ENCODE results near the gene ZBTB11. TPM values are rescaled to one million over a fixed set of nuclear protein-coding genes. Genes with fewer than 3 reads are reported as not detected.

Gene ZBTB11
- total and polyA plus RNA-seq, 2 of the 13 experiments (the other 11 are each of a cell fraction or from before 2014, with no cell fraction given), result 5.9 to 18.1 TPM

GRCh38 chr3:101637451-101637850 lies 39.5 kb downstream of the ZBTB11 start:
- WGBS (ENCODE audit: low lambda C conversion rate), result 76% methylated on average over 10 of the region's 10 CpGs
- no peak overlapping the region for H2AFZ ChIP-seq (ENCODE audit: low read length)
- intact Hi-C loops (cut with micrococcal nuclease; ENCODE audit: unreplicated experiment), result loop anchor here (5.0 to 10.0 kb wide), 3 partner anchors 123 to 425 kb away; partner anchors contain the start of gene SENP7

More at GRCh38 chr3:101637451-101637850, 39.5 kb downstream of the ZBTB11 start:
- peaks cover 30% of the 10 kb centered on the region for H3K4me1 ChIP-seq (ENCODE audit: insufficient read depth, low read length)
- no peak for FAIRE-seq
- no peak overlapping the region; the same call in 1 of the 2 replicates for H3K4me2 ChIP-seq (ENCODE audit: low read depth, low read length)
- H3K27me3 ChIP-seq (ENCODE audit: control insufficient read depth in 1 of 2, insufficient read depth in 2 of 2, low read length in 2 of 2), result peaks cover 0 to 26% of the 10 kb centered on the region in 2 experiments; a peak in 3 of 5 replicates
- no TSS peak for BruUV-seq (replicated peaks)
- H3K27ac ChIP-seq (ENCODE audit: extremely low read length, insufficient read depth, low read length), result no peak overlapping the region
- H3K36me3 ChIP-seq (replicated peaks in 1 of 2; ENCODE audit: control insufficient read depth in 1 of 2, insufficient read depth in 2 of 2, low read length in 2 of 2), result no peaks in the 10 kb centered on the region
- TF ChIP-seq MATR3 (CRISPR knock-in tag; IDR thresholded peaks at IDR 0.05) (no peak), SRY (CRISPR knock-in tag; IDR thresholded peaks at IDR 0.05) (no peak), MYNN (CRISPR knock-in tag; IDR thresholded peaks at IDR 0.05; ENCODE audit: low read depth) (no peak), ZHX2 (IDR thresholded peaks at IDR 0.05; ENCODE audit: low read depth) (no peak), ZHX2 (CRISPR knock-in tag; IDR thresholded peaks at IDR 0.05; ENCODE audit: borderline replicate concordance) (no peak), BCLAF1 (IDR thresholded peaks at IDR 0.05) (no peak), ZC3H4 (CRISPR knock-in tag; IDR thresholded peaks at IDR 0.05; ENCODE audit: borderline replicate concordance) (no peak), ATF4 (CRISPR knock-in tag; IDR thresholded peaks at IDR 0.05) (no peak), ZNF274 (CRISPR knock-in tag; IDR thresholded peaks at IDR 0.05) (no peak), ZMAT5 (CRISPR knock-in tag; IDR thresholded peaks at IDR 0.05; ENCODE audit: borderline replicate concordance, low read depth) (no peak), ZNF230 (CRISPR knock-in tag; IDR thresholded peaks at IDR 0.05) (no peak), SP140L (CRISPR knock-in tag; IDR thresholded peaks at IDR 0.05; ENCODE audit: borderline replicate concordance) (no peak)
- CTCF ChIA-PET (ENCODE audit: low intra/inter-chr PET ratio, low total read pairs), result no interaction called here
- H3K9me3 ChIP-seq (ENCODE audit: low read length), result no peaks in the 10 kb centered on the region
- H3K79me2 ChIP-seq (ENCODE audit: insufficient read depth, low read length), result no peaks in the 10 kb centered on the region
- POLR2A ChIA-PET, result interaction anchor here (1.4 kb wide), 1 partner anchor 64 kb away, joined by 4 read pairs; no protein-coding TSS in a partner anchor
- in situ Hi-C loops (cut with HindIII; ENCODE audit: extremely low pct_ligation_motif_present, low pct_unique_long_range_greater_than_20kb), result loop anchor here (5.0 to 25.0 kb wide), 3 partner anchors 65 to 575 kb away; partner anchors contain the start of gene PCNP
- H3K4me3 ChIP-seq (replicated peaks in 1 of 3; ENCODE audit: insufficient read depth in 1 of 3, low read depth in 2 of 3, low read length in 3 of 3), result no peak overlapping the region
- no peaks in the 10 kb centered on the region for H4K20me1 ChIP-seq (ENCODE audit: insufficient read depth, low read length)
- no peak for DNase-seq (ENCODE audit: low spot score)
- no peak overlapping the region for H3K9ac ChIP-seq (ENCODE audit: insufficient read depth, low read depth, low read length)
- no peak for ATAC-seq

Data from HepG2 (cell line).